NCI-H2171 treated with DMSO at 0.1 percent for 48 hours (cell line): ENCODE results near the gene DYNC2H1.
"Not testable (repeated sequence)": the region's sequence is repeated elsewhere in the genome, so short reads cannot be mapped to it uniquely, and the experiment has no call there.

ENCODE experiments used
- DNase-seq: peaks from one replicate; lab custom pipeline; 2025; lab: John Stamatoyannopoulos, UW

DYNC2H1 gene

GRCh38 chr11:103141986-103142385, 32.8 kb downstream of the DYNC2H1 start:
- not testable (repeated sequence) for DNase-seq

- no peak for DNase-seq
Observed at GRCh38 chr11:103147627-103148026, 38.4 kb downstream of the DYNC2H1 start.

GRCh38 chr11:103157542-103157941, 48.3 kb downstream of the DYNC2H1 start:
- DNase-seq = no peak

GRCh38 chr11:103164093-103164796, 55.0 kb downstream of the DYNC2H1 start:
- DNase-seq = no peak

GRCh38 chr11:103167166-103167565, 57.9 kb downstream of the DYNC2H1 start:
- DNase-seq = no peak

- no peak for DNase-seq
Observed at GRCh38 chr11:103170865-103171264, 61.6 kb downstream of the DYNC2H1 start.

- DNase-seq = no peak
Observed at GRCh38 chr11:103175461-103176129, 66.4 kb downstream of the DYNC2H1 start.

- no peak for DNase-seq
Observed at GRCh38 chr11:103183981-103184611, 74.9 kb downstream of the DYNC2H1 start.

GRCh38 chr11:103202048-103202651, 92.9 kb downstream of the DYNC2H1 start:
- peak; percentile 38 for DNase-seq

- no peak for DNase-seq
Observed at GRCh38 chr11:103210543-103210942, 101.3 kb downstream of the DYNC2H1 start.

- no peak for DNase-seq
Observed at GRCh38 chr11:103215812-103216211, 106.6 kb downstream of the DYNC2H1 start.

- DNase-seq = no peak
Observed at GRCh38 chr11:103220133-103220532, 110.9 kb downstream of the DYNC2H1 start.

GRCh38 chr11:103222806-103223205, 113.6 kb downstream of the DYNC2H1 start:
- DNase-seq = no peak

- DNase-seq = no peak
Observed at GRCh38 chr11:103228807-103229206, 119.6 kb downstream of the DYNC2H1 start.

- DNase-seq = no peak
Observed at GRCh38 chr11:103234974-103235373, 125.7 kb downstream of the DYNC2H1 start.

- no peak for DNase-seq
Observed at GRCh38 chr11:103241574-103241973, 132.3 kb downstream of the DYNC2H1 start.

- no peak for DNase-seq
Observed at GRCh38 chr11:103254123-103254522, 144.9 kb downstream of the DYNC2H1 start.

GRCh38 chr11:103257360-103257759, 148.1 kb downstream of the DYNC2H1 start:
- DNase-seq = peak; percentile 25

GRCh38 chr11:103266167-103266831, 157.1 kb downstream of the DYNC2H1 start:
- no peak for DNase-seq

GRCh38 chr11:103272876-103273275, 163.7 kb downstream of the DYNC2H1 start:
- no peak for DNase-seq

GRCh38 chr11:103274025-103274424, 164.8 kb downstream of the DYNC2H1 start:
- no peak for DNase-seq

GRCh38 chr11:103279821-103280220, 170.6 kb downstream of the DYNC2H1 start:
- DNase-seq = no peak
